Heart left ventricle (tissue), 16 donors: ENCODE data around the gene HSPB6. TPM values are rescaled to one million over a fixed set of nuclear protein-coding genes. Genes with fewer than 3 reads are reported as not detected.
"Not testable (repeated sequence)": the region's sequence is repeated elsewhere in the genome, so short reads cannot be mapped to it uniquely, and the experiment has no call there.

Source experiments
- ATAC-seq, 4 donors: fragments of 200-7000 bp; cut with Tn5 transposase; one replicate each; pipeline ENCODE4 v1.9.1; 2020 to 2022; ENCODE audit warnings: moderate library complexity in 4 of 4, mild to moderate bottlenecking in 3 of 4, moderate number of reproducible peaks in 1 of 4
- DNase-seq, 5 donors: peaks; one replicate each; pipeline ENCODE4 v3.0.0-alpha.2; 2020
- H3K27ac ChIP-seq, 12 donors: fragments of 200-600 bp; sonication (generic) in 4 of 12; one replicate each; pipeline versions ENCODE4 v1.5.0 to v1.8.0; 2016 to 2022; ENCODE audit warnings: mild to moderate bottlenecking in 2 of 12
- H3K27me3 ChIP-seq, 9 donors: fragments of 200-600 bp; sonication (generic) in 2 of 9; one replicate each; pipeline versions ENCODE4 v1.5.1 to v1.8.0; 2016 to 2022; ENCODE audit warnings: mild to moderate bottlenecking in 3 of 9
- H3K36me3 ChIP-seq, 9 donors: fragments of 200-600 bp; sonication (generic) in 2 of 9; one replicate each; pipeline versions ENCODE4 v1.5.0 to v1.8.0; 2018 to 2022; ENCODE audit warnings: mild to moderate bottlenecking in 2 of 9
- H3K4me1 ChIP-seq, 12 donors: fragments of 200-600 bp; sonication (generic) in 4 of 12; one replicate each; pipeline versions ENCODE4 v1.5.0 to v1.8.0; 2016 to 2022; ENCODE audit warnings: mild to moderate bottlenecking in 3 of 12
- H3K4me3 ChIP-seq, 12 donors: fragments of 200-600 bp; sonication (generic) in 4 of 12; one replicate each; pipeline versions ENCODE4 v1.5.0 to v1.8.0; 2017 to 2022; ENCODE audit warnings: mild to moderate bottlenecking in 9 of 12, moderate library complexity in 4 of 12
- H3K9me3 ChIP-seq, 12 donors: fragments of 200-600 bp; sonication (generic) in 4 of 12; one replicate each; pipeline versions ENCODE4 v1.5.0 to v1.8.0; 2016 to 2022; ENCODE audit warnings: mild to moderate bottlenecking in 1 of 12
- CTCF ChIP-seq, 12 donors: fragments of 200-600 bp; sonication (generic) in 4 of 12; IDR thresholded peaks; one replicate each; pipeline versions ENCODE4 v1.5.0 to v1.8.0; 2018 to 2022; ENCODE audit warnings: antibody characterized with exemption in 12 of 12, mild to moderate bottlenecking in 5 of 12
- POLR2A ChIP-seq, 2 donors: fragments of 450-650 bp; IDR thresholded peaks; one replicate each; pipeline ENCODE4 v1.6.1; 2017; ENCODE audit warnings: antibody characterized with exemption in 2 of 2, mild to moderate bottlenecking in 2 of 2, moderate library complexity in 2 of 2
- WGBS, 4 donors: extraction: QIAGEN DNeasy Blood & Tissue Kit in 2 of 4; methylation state at CpG; one replicate each; pipeline versions ENCODE4 v1.1.5 to v1.1.7; 2013 to 2018; 5-methylcytosine and 5-hydroxymethylcytosine counted together
- intact Hi-C, 10 donors: fragments of 100-400 bp; cut with DNase I; formaldehyde crosslinking; loops; one replicate each; pipeline versions ENCODE4 v1.11.1 to v1.14.2; 2022
- polyA plus RNA-seq, 2 donors: library from polyadenylated mRNA; stranded (reverse); fragments of 200-250 nt; gene quantifications; one replicate each; pipeline ENCODE4 v1.2.3, GENCODE V29; 2013
- total RNA-seq, 9 donors: library from RNA; depleted of rRNA in 2 of 9; stranded (reverse); fragments of >200 nt in 2 of 9; fragmentation: NEBNext Ultra II Directional in 3 of 9; extraction: Animal tissue kit (Norgen Biotek cat#: 25700) in 3 of 9; gene quantifications; one replicate each; pipeline versions ENCODE4 v1.1.0 to v1.2.4, GENCODE V29; 2016 to 2023
- donor health status: ischemic (EF 13 %, LVEDD 7.1; RV severe dilation, severe dysfunction).
- donor health status: healthy with polysubstance abuse.
- donor health status: DM: no; HTN: yes; CAD: no.
- donor health status: DM: no; HTN: no; CAD: no.
- donor health status: ischemic (EF 25% LVEDD 6.9; RV normal size, moderate dysfunction).
- donor health status: ischemic (EF 25% LVEDD 5.7; RV mildly dilated, moderate dysfunction).
- donor health status: healthy.
- donor health status: DM: yes; HTN: yes; CAD: no.
- donor health status: ischemic (EF 35%, LVEDD 5.7; RV mildly dilated, moderate dysfunction).
- donor health status: nonischemic (EF 11% LVEDD 7.7; RV severe dilation, severe dysfunction).
- donor health status: DM: yes; HTN: yes; CAD: no.
- donor health status: PGD.
- donor health status: ischemic (EF 29% LVEDD 5.4; RV normal size, mild dysfunction).
- donor health status: nonischemic (EF 23%, LVEDD 6.1; RV moderate dilation, normal function).

HSPB6 gene
- total and polyA plus RNA-seq, 11 donors: 156 to 1,012 (median 585) TPM

- intact Hi-C loops: no loop called here
These were observed 45.0 kb upstream of the HSPB6 start for GRCh38 chr19:35801828-35802227.

GRCh38 chr19:35797663-35798062 lies 40.8 kb upstream of the HSPB6 start:
- intact Hi-C loops: no loop called here
- ATAC-seq (peak in 1 of 4 donors; percentile 31), DNase-seq (no peak)
- TF ChIP-seq CTCF (IDR thresholded peaks at IDR 0.05) (no peak), POLR2A (IDR thresholded peaks at IDR 0.05) (no peak)
- no peak overlapping the region for H3K4me3 ChIP-seq
- peaks cover 3 to 60% (median 20%) of the 10 kb centered on the region in 9 donors for H3K27me3 ChIP-seq
- no peak overlapping the region for H3K27ac ChIP-seq
- WGBS, 4 donors: 3 to 11% (median 8%) methylated on average over 13 to 15 of the region's 15 CpGs
- peaks cover 0 to 7% (median 0%) of the 10 kb centered on the region in 12 donors for H3K4me1 ChIP-seq
- H3K36me3 ChIP-seq: no peaks in the 10 kb centered on the region
- peaks cover 0 to 4% (median 0%) of the 10 kb centered on the region in 12 donors for H3K9me3 ChIP-seq

More at GRCh38 chr19:35801828-35802227, 45.0 kb upstream of the HSPB6 start:
- peaks cover 0 to 4% (median 0%) of the 10 kb centered on the region in 12 donors for H3K9me3 ChIP-seq
- peaks cover 0 to 7% (median 0%) of the 10 kb centered on the region in 12 donors for H3K4me1 ChIP-seq
- ATAC-seq (no peak), DNase-seq (no peak)
- no peak overlapping the region for H3K4me3 ChIP-seq
- no peaks in the 10 kb centered on the region for H3K36me3 ChIP-seq
- peaks cover 3 to 68% (median 16%) of the 10 kb centered on the region in 9 donors for H3K27me3 ChIP-seq
- TF ChIP-seq POLR2A (IDR thresholded peaks at IDR 0.05) (no peak), CTCF (IDR thresholded peaks at IDR 0.05) (no peak)
- no peak overlapping the region for H3K27ac ChIP-seq
- 48 to 65% (median 62%) methylated on average over 3 of the region's 3 CpGs for WGBS, 4 donors

- peaks cover 0 to 4% (median 0%) of the 10 kb centered on the region in 12 donors for H3K9me3 ChIP-seq
- H3K27me3 ChIP-seq: peaks cover 3 to 56% (median 20%) of the 10 kb centered on the region in 9 donors
- ATAC-seq (no peak), DNase-seq (no peak)
- H3K27ac ChIP-seq: no peak overlapping the region
- no peak overlapping the region for H3K4me3 ChIP-seq
- TF ChIP-seq CTCF (IDR thresholded peaks at IDR 0.05): no peak
- no peak for TF ChIP-seq POLR2A (IDR thresholded peaks at IDR 0.05)
- peaks cover 0 to 7% (median 0%) of the 10 kb centered on the region in 12 donors for H3K4me1 ChIP-seq
- H3K36me3 ChIP-seq: no peaks in the 10 kb centered on the region
- intact Hi-C loops: no loop called here
- 9 to 19% (median 12%) methylated on average over 38 to 39 of the region's 39 CpGs for WGBS, 4 donors
These were observed 40.1 kb upstream of the HSPB6 start for GRCh38 chr19:35796645-35797542.

GRCh38 chr19:35795564-35795963 lies 38.7 kb upstream of the HSPB6 start:
- peaks cover 3 to 46% (median 20%) of the 10 kb centered on the region in 9 donors for H3K27me3 ChIP-seq
- DNase-seq, H3K4me1 ChIP-seq, H3K36me3 ChIP-seq, H3K27ac ChIP-seq, H3K4me3 ChIP-seq, intact Hi-C loops, H3K9me3 ChIP-seq, ATAC-seq: not testable (repeated sequence)
- 85 to 93% (median 90%) methylated on average over 1 of the region's 1 CpG for WGBS, 4 donors
